Fibroblast of lung (primary cell): ENCODE results near the gene LAMC3. TPM values are rescaled to one million over a fixed set of nuclear protein-coding genes. Genes with fewer than 3 reads are reported as not detected.

Experiments
- DNase-seq, 2 donors: peaks; one replicate each; pipeline versions ENCODE4 v3.0.0 to v3.0.0-alpha.2; 2010; ENCODE audit warnings: low read depth in 2 of 2
- H2AFZ ChIP-seq: 2 replicates; pipeline ENCODE4 v1.5.1; 2012; ENCODE audit warnings: low read length, control low read depth, inconsistent platforms
- H3K27ac ChIP-seq: 2 replicates; pipeline ENCODE4 v1.5.1; 2011; ENCODE audit warnings: low read length, control low read depth; ENCODE audit not compliant: insufficient read depth
- H3K27me3 ChIP-seq: 2 replicates; pipeline ENCODE4 v1.5.1; 2011; ENCODE audit warnings: mild to moderate bottlenecking, low read length; ENCODE audit not compliant: control insufficient read depth, insufficient read depth
- H3K36me3 ChIP-seq: 2 replicates; pipeline ENCODE4 v1.5.1; 2011; ENCODE audit warnings: low read length; ENCODE audit not compliant: control insufficient read depth, insufficient read depth
- H3K4me1 ChIP-seq: 2 replicates; pipeline ENCODE4 v1.5.1; 2011; ENCODE audit warnings: low read length; ENCODE audit not compliant: control insufficient read depth, insufficient read depth; ENCODE audit errors: extremely low read depth
- H3K4me2 ChIP-seq: 2 replicates; pipeline ENCODE4 v1.5.1; 2011; ENCODE audit warnings: low read length, control low read depth; ENCODE audit not compliant: insufficient read depth; ENCODE audit errors: extremely low read depth
- H3K4me3 ChIP-seq, 4 experiments: fragments of 200-600 bp in 1 of 4; sonication (generic) in 1 of 4; replicated peaks in 1 of 4; 2 replicates each; pipeline ENCODE4 v1.5.1; 2011 to 2016; ENCODE audit warnings: low read length in 4 of 4, low read depth in 3 of 4, mild to moderate bottlenecking in 3 of 4, control low read depth in 2 of 4, inconsistent platforms in 1 of 4, mixed read lengths in 1 of 4; ENCODE audit not compliant: insufficient read depth in 1 of 4; ENCODE audit errors: control extremely low read depth in 1 of 4
- H3K79me2 ChIP-seq: 2 replicates; pipeline ENCODE4 v1.5.1; 2012; ENCODE audit warnings: mild to moderate bottlenecking, low read length, inconsistent platforms; ENCODE audit not compliant: control insufficient read depth, insufficient read depth
- H3K9ac ChIP-seq: 2 replicates; pipeline ENCODE4 v1.5.1; 2011; ENCODE audit warnings: mild to moderate bottlenecking, low read length, control low read depth; ENCODE audit not compliant: insufficient read depth
- H3K9me3 ChIP-seq: 2 replicates; pipeline ENCODE4 v1.5.1; 2012; ENCODE audit warnings: low read depth, low read length; ENCODE audit not compliant: control insufficient read depth, insufficient read depth
- H4K20me1 ChIP-seq: 2 replicates; pipeline ENCODE4 v1.5.1; 2011; ENCODE audit warnings: low read length; ENCODE audit not compliant: control insufficient read depth, insufficient read depth; ENCODE audit errors: extremely low read depth
- CTCF ChIP-seq, 2 donors: IDR thresholded peaks in 1 of 2; conservative IDR thresholded peaks in 1 of 2; 1 replicate in 1 of 2; 2 replicates in 1 of 2; pipeline ENCODE4 v1.5.1; 2011 to 2012; ENCODE audit warnings: low read length in 2 of 2, control low read depth in 1 of 2, inconsistent platforms in 1 of 2, low read depth in 1 of 2, mild to moderate bottlenecking in 1 of 2
- EZH2 ChIP-seq: IDR thresholded peaks from 2 replicates; pipeline ENCODE4 v1.5.1; 2012; ENCODE audit warnings: low read length, control low read depth, mild to moderate bottlenecking; ENCODE audit errors: missing control alignments
- polyA minus RNA-seq: library from RNA; depleted of rRNA, polyadenylated mRNA; stranded (reverse); fragments of >200 nt; gene quantifications from 2 replicates; pipeline ENCODE4 v1.2.3, GENCODE V29; 2011; ENCODE audit warnings: low replicate concordance
- polyA plus RNA-seq, 2 donors: library from polyadenylated mRNA; depleted of rRNA in 1 of 2; stranded (reverse) in 1 of 2; unstranded in 1 of 2; fragments of >200 nt; gene quantifications; 2 replicates each; pipeline ENCODE4 v1.2.1, GENCODE V29; 2011 to 2012; ENCODE audit warnings: missing spikeins in 1 of 2
- total RNA-seq: library from RNA; depleted of rRNA; stranded (reverse); fragments of >200 nt; gene quantifications from 2 replicates; pipeline ENCODE4 v1.2.1, GENCODE V29; 2014

LAMC3 gene
- total RNA-seq (under 0.01 and 0.17 TPM in 2 replicates), polyA plus RNA-seq (0.02 and 1.4 TPM in 2 replicates), polyA minus RNA-seq (0.15 and 1.4 TPM in 2 replicates)
- 3.7 TPM in 1 of 2 replicates, not detected in the other for polyA plus RNA-seq (2012)

- peak within 1 kb of the TSS; percentile 35 for H3K4me2 ChIP-seq
- no peak within 1 kb of the TSS for H3K9ac ChIP-seq
- no peaks in the 10 kb centered on the region for H4K20me1 ChIP-seq
- peaks cover 19% of the 10 kb centered on the region for H3K27me3 ChIP-seq
- peak within 1 kb of the TSS in 2 of 4 experiments; percentile 26 to 38 for H3K4me3 ChIP-seq
- H3K9me3 ChIP-seq, result no peaks in the 10 kb centered on the region
- TF ChIP-seq EZH2 (peak; percentile 77), CTCF (conservative IDR thresholded peaks at IDR 0.05 in 1 of 2, IDR thresholded peaks at IDR 0.05 in 1 of 2; ENCODE audit: low read depth in 1 of 2, low read length in 2 of 2) (peak; percentile 27 to 39)
- no peaks in the 10 kb centered on the region for H3K79me2 ChIP-seq
- H3K36me3 ChIP-seq, result no peaks in the 10 kb centered on the region
- H3K27ac ChIP-seq, result no peak within 1 kb of the TSS
- DNase-seq, result no peak
- peaks cover 7% of the 10 kb centered on the region for H3K4me1 ChIP-seq
- H2AFZ ChIP-seq, result peak within 1 kb of the TSS; percentile 46
Measured at GRCh38 chr9:131008909-131009618, at the start of gene LAMC3. TSS of gene LAMC3 (plus strand) at chr9:131009174. CDS start at chr9:131009215, 41 bp downstream.

GRCh38 chr9:130959809-130960334 lies 49.1 kb upstream of the LAMC3 start:
- peaks cover 3% of the 10 kb centered on the region for H3K27me3 ChIP-seq
- no peak overlapping the region for H3K27ac ChIP-seq
- no peaks in the 10 kb centered on the region for H3K9me3 ChIP-seq
- H3K9ac ChIP-seq, result no peak overlapping the region
- H4K20me1 ChIP-seq, result no peaks in the 10 kb centered on the region
- H3K4me1 ChIP-seq, result peaks cover 12% of the 10 kb centered on the region
- no peak overlapping the region for H3K4me3 ChIP-seq
- H2AFZ ChIP-seq, result no peak overlapping the region
- H3K36me3 ChIP-seq, result no peaks in the 10 kb centered on the region
- no peak for DNase-seq
- H3K79me2 ChIP-seq, result no peaks in the 10 kb centered on the region
- no peak for TF ChIP-seq CTCF (conservative IDR thresholded peaks at IDR 0.05 in 1 of 2, IDR thresholded peaks at IDR 0.05 in 1 of 2; ENCODE audit: low read depth in 1 of 2, low read length in 2 of 2)
- no peak for TF ChIP-seq EZH2
- no peak overlapping the region for H3K4me2 ChIP-seq

- no peaks in the 10 kb centered on the region for H4K20me1 ChIP-seq
- peaks cover 12% of the 10 kb centered on the region for H3K4me1 ChIP-seq
- no peak overlapping the region for H3K9ac ChIP-seq
- H3K9me3 ChIP-seq, result no peaks in the 10 kb centered on the region
- TF ChIP-seq EZH2 (no peak), CTCF (conservative IDR thresholded peaks at IDR 0.05 in 1 of 2, IDR thresholded peaks at IDR 0.05 in 1 of 2; ENCODE audit: low read depth in 1 of 2, low read length in 2 of 2) (no peak)
- no peak overlapping the region for H3K27ac ChIP-seq
- no peaks in the 10 kb centered on the region for H3K36me3 ChIP-seq
- H3K4me2 ChIP-seq, result no peak overlapping the region
- peaks cover 3% of the 10 kb centered on the region for H3K27me3 ChIP-seq
- H2AFZ ChIP-seq, result no peak overlapping the region
- H3K79me2 ChIP-seq, result no peaks in the 10 kb centered on the region
- DNase-seq, result no peak
- H3K4me3 ChIP-seq, result no peak overlapping the region
Measured at GRCh38 chr9:130960522-130961378, 48.2 kb upstream of the LAMC3 start.
